C1 segment of cervical spinal cord (tissue), 14 donors: ENCODE data around the gene TMEM17.
"Not testable (repeated sequence)": the region's sequence is repeated elsewhere in the genome, so short reads cannot be mapped to it uniquely, and the experiment has no call there.

ENCODE experiments used
- DNase-seq, 14 donors: peaks; one replicate each; lab custom pipeline; 2025; lab: John Stamatoyannopoulos, UW

TMEM17 gene, protein sequence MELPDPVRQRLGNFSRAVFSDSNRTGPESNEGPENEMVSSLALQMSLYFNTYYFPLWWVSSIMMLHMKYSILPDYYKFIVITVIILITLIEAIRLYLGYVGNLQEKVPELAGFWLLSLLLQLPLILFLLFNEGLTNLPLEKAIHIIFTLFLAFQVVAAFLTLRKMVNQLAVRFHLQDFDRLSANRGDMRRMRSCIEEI

DNA sequence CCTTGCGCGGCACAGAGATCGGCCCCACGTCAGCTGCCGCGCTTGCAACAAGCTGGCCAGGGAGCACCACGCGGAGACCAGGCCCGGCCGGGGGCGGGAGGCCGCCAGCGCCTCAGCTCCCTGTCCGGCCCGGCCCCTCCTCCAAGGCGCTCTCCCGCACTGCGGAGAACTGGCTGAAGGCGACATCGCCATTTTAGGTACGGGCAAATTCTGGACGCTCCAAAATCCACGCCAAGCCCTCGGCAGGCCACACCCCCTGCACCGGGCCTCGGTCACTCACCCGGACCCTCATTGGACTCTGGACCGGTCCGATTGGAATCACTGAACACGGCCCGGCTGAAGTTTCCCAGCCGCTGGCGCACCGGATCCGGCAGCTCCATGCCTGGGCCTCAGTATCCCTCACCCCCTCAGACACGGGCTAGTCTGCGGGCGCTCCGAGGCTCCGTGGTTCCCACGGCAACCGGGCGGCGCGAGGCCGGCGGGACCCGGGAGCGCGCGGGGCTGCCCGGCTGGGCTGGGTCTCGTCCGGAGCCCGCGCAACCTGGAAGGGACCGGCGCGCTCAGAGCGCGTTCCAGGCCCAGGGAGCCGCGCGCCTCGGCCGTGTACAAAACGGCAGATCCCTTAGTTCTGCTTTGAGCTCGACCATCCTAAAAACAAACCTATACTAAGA, at the start of gene TMEM17:
Gene TMEM17, minus strand, starts transcription at position 446 of the 671 bp plus-strand sequence. Its CDS starts 66 bp downstream, at position 380.
- peak; percentile 60 to 98 (median 90) for DNase-seq

DNA sequence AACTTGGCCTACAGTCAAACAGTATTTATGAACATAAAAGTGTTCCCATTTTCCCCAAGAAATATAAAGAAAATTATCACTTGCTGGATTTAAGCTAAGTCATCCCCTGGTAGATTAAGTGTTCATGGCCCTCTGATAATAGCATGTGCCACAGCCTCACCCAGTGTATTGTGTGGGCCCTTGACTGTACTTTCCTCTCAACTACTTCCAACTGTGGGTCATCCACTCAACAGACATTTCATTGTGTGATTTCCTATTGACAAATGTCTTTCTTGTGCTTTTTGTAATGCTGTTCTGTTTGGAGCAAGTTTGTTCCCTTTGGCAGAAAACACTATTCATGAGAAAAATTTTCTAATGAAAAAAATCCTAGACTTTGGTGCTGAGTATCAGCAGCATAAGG, 48.4 kb upstream of the TMEM17 start:
- no peak for DNase-seq

DNA sequence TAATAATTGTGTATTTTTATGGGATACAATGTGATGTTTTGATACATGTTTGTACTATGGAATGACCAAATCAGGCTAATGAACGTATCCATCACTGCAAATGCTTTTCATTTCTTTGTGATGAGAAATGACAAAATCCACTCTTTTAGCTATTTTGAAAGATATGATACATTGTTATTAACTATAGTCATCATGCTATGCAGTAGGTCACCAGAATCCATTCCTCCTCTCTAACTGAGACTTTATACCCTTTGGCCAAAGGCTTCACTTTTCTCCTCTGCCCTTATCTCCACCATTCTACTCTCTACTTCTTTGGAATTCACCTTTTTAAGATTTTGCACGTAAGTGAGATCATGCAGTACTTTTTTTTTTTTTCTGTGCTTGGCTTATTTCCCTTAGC, 44.5 kb upstream of the TMEM17 start:
- no peak for DNase-seq

DNA sequence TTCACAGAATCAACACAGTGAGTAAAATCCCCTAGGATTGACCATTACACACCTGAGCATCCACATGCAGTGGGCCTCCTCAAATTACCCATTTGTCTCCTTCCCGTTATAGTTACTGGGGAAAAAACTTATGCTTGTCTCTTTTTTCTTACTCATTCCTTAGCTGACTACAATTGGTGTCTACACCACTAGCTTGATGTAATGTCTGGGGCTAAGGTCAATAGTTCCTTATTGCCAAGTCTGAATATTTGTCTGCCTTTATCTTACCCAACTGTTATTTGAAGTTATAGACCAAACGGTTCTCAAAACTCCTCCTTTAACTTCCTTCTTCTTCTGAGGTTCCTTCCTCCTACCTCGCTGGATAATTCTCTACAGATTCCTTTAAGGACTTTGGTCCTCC, 41.9 kb upstream of the TMEM17 start:
- no peak for DNase-seq

DNA sequence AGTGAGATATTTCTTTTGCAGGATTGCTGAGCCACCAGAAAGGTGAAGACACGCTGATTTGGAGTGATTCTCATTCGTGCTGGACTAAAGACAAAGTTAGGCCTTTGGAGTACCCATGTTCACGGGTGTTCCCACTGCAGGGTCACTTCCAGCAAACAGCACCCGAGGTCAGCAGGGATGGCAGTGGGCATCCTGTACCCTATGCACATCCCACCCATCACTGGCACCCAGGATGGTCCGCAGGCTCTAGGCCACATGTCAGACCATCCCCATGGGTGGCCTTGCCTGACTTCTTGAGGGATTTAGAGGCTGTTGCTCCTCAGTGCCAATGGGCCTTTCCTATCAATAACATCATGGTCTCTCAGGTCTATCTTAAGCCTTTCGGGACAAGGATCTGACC, 39.3 kb upstream of the TMEM17 start:
- DNase-seq = no peak

DNA sequence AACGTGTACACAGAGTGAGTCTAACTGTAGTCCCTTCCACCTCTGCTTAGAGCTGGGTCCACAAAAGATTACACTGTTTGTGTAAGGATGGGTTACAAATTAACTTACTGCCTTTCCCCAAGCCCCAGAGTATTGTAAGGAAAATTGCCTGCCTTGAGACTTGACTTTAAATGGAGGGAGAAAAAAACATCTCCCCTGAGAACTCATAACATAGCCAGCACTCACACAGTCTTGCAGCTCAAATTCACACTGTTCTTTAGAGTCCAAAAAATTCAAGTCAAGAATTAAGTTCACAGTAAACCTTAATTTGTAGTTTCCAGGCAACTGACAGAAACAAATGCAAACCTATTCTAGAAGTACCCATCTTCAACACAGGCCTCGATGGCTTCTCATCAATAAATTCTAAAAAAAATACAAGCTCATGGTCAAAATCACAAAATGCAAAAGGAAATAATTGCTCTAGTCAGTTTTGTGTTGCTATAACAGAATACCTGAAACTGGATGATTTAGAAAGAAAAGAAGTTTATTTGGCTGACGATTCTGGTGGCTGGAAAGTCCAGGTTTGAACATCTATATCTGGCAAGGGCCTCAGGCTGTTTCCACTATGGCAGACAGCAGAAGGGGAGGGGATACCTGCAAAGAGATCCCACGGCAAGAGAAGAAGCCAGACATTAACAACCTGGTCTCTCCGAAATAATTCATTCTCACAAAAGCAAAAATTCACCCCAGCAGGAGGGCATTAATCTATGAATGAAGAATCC, 34.6 kb upstream of the TMEM17 start:
- DNase-seq = no peak

DNA sequence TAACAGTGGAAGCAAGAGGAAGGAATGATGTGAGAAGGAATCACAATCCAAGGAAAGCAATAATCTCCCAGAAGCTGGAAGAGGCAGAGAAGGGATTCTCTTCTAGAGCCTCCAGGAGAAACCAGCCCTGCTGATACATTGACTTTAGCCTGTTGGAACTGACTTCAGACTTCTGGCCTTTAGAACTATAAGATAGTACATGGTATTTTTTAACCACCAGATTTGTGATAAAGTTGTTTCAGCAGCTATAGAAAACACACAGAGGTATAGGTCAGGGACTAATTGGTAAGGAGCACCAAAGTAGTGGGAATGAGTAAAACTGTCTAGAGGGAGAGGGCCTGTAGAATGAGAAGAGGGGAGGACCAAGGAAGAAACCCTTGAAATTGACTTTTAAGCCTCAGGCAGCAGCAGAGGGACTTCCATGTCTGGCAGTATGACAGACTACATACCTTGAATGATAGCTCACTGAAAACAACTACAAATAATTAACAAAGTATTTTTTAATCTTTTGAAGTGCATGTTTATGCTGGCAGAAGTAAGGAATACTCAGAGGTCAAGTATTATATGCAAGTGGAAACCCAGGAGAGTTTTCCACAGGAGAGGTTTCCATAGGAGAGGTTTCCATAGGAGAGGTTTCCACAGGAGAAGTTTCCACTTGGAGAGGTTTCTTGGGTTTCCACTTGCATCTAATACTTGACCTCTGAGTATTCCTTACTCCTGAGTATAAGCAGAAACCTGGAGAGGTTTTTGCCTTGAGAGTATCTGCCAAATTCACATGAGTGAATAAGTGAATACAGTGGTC, 33.8 kb upstream of the TMEM17 start:
- DNase-seq = no peak

DNA sequence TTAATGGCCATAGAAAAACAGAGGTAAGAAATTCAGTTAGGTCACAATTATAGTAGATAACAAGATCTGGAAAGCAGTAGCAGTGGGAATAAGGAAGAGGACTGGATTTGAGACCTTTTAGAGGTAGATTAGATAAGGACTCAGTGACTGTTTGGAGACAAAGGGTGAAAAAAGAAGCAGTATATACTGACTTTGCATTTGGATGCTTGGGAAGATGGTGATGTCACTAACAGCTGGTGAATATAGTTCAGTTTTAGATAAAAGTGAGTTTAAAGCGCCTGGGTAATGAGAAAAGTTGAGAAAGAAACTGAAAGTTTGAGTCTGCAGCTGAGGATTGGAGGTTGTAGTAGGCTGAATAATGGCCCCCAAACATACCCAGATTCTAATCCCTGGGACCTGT, 32.8 kb upstream of the TMEM17 start:
- DNase-seq = no peak

DNA sequence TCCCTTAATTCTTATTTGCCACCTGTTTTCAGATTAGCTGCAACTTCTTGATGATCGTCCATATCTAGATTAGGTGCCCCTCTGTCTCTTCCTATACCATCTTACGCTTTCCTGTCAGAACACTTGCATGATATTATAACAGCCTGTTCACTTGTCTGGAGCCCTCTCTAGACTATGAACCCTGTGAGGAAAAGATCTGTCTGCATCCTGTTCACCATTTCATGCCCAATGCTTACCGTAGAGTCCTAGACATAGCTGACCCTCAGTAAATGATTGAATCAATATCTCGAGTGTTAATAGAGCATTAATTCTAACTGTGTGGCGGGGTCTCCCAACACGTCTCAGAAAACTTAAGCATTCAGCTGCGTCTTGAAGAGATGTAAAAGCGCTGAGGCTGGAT, 31.8 kb upstream of the TMEM17 start:
- no peak for DNase-seq

DNA sequence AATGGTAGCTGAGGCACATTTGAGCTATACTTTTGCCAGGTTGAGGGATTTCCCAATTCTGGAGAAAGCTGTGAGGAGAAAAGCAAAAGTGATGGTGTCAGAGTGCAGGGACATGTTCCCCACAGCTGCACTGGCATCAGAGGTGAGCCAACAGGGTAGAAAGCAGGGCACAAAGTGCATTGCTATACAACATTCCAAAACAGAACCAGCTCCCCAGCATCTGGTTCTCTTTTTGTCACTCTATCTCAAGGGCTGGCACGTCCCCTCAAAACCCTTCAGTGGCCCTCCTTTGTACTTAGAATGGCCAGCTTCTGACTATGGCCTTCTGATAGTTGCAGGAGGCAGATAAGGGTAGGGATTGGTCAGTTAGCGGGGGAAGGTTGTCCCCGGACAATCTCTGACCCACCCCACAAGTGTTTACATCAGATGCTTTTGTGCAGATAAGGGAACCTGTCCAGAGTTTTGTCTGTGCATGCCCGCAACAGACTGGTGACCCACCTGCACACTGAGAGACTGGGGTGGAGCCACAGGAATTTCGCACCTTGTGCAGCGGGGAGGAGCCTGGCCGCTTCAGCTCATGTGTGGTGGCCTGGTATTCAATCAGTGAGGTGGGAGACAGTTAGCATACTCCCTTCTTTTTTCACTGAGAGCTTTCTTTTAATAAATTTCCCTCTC, 31.0 kb upstream of the TMEM17 start:
- DNase-seq = no peak

DNA sequence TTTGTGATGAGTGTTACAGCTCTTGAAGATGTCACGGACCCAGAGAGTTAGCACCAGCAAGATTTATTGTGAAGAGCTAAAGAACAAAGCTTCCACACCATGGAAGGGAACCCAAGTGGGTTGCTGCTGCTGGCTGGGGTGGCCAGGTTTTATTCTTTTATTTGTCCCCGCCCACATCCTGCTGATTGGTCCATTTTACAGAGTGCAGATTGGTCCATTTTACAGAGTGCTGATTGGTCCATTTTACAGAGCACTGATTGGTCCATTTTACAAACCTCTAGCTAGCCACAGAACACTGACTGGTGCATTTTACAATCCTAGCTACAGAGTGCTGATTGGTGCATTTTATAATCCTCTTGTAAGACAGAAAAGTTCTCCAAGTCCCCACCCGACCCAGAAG, 29.5 kb upstream of the TMEM17 start:
- DNase-seq = not testable (repeated sequence)

DNA sequence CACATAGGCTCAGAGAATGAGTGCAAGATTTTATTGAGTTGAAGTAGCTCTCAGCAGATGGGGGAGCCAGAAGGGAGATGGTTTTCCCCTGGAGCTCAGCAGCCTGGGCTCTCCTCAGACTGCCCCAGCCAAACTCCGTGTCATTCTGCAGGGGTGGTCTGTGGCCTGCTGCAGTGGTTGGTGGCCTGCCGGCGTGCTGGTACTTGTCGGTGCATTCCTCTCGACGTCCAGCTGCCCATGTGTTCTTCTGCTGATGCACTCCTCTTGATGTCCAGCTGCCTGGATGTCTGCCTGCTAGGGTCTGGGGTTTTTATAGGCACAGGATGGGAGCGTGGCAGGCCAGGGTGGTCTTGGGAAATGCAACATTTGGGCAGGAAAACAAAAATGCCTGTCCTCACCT, 25.6 kb upstream of the TMEM17 start:
- DNase-seq = no peak

DNA sequence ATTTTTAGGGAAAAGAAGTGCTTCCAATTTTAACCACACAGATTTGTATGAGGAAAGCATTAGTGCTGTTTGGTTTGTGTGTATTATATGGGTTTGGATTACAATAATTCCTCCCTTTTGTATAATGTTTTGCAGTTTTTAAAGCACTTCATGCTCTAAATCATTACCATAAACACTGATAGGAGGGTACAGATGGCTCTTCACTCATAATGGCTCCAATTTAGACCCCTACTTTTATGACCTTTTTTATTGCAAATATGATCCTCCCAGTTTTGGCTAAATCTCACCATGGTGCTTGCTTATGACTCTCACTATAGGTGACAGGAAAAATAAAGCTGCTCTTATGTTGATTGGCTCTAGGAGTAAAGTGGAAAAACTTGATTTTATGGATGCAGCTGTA, 23.8 kb upstream of the TMEM17 start:
- no peak for DNase-seq

DNA sequence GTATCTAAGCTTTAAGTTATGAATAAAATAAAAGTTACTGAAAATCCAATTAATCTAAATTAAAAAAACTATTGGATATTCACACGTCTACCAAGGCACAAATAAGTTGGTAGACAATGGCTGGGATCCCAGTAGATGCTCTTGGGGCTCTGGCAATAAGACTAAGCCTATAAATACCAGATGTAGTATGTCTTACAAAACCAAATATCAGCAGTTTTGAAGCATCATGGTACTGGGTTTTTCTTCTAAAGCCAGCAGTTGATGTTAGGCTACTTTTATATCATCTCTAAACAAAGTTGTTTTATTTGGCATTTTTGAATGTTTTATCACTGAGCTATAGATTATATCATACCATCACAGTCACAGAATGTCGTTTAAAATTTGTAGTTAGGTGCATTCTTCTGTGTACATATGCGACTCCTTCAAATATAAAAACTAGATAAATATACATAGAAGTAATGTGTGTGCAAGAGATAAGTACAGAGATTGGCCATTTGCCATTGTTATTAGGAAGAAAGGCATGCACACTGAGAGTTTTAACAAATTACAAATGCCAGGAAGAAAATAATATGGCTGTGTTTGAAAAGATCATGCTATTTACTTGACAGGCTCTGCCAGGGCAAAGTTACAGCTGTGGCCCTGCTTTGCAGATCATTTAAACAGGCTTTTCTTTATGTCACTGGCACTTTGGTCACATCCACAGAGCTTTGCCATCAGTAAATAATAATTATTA, 21.6 kb upstream of the TMEM17 start:
- no peak for DNase-seq

DNA sequence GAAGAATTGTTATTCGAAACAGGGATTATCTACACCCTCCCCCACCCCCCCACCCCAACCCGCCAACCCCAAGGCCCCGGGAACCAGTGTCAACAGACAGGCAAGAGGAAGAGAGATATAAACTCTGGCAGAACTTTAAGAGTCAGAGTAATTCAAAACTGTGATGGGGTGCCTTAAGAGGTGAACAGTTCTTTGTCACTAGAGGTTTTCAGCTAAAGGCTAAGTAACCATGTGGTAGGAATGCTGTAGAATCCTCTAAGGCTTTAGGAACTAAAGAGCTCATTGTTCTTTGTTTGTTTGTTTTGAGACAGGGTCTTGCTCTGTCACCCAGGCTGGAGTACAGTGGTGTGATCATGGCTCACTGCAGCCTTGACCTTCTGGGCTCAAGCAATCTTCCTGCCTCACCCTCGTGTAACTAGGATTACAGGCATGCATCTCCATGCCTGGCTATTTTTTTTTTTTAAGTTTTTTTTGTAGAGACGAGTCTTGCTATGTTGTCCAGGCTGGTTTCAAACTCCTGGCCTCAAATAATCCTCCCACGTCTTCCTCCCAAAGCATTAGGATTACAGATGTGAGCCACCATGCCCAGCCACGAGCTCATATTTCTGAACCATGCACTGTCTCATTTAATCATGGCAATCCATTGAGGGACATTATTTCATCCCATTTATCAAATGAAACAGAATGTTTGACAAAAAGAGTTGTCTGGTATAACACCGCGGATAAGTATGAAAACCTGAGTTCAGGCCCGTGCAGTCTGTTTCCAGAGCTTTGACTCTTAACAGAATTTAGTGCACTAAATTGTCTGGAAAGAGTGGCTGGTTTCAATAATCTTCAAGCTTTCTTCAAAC, 20.8 kb upstream of the TMEM17 start:
- no peak for DNase-seq

DNA sequence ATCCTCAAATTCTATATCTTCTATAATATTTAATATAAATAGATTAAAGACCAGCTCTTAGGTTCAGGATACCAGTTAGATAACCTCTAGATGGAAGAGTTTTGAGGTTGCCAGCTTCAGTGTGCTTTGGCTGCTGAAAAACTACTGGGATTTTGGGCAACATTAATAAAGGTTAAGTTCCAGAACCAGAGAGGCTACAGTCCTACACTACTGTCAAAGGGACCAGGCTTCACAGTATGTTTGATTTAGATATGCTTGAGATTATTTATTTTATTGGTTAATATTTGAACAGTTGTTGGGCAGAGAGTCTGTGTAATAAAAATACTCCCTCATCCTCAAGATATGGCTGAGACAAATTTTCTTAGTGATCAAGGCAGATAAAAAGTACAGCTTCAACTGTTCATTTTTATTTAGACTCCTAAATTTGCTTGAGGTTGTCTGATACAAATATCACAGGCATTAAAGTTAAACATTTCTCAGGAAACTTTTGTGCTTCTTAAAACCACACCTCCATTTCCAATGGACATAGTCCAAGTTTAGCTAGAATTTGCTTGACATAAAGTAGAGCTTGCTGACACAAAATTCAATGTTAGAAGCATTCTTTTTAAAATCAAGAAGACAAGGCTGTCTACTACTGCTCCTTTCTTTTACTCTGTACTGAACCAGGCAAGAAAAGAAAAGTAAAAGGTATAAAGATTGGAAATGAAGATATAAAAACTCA, 19.7 kb upstream of the TMEM17 start:
- DNase-seq = no peak

DNA sequence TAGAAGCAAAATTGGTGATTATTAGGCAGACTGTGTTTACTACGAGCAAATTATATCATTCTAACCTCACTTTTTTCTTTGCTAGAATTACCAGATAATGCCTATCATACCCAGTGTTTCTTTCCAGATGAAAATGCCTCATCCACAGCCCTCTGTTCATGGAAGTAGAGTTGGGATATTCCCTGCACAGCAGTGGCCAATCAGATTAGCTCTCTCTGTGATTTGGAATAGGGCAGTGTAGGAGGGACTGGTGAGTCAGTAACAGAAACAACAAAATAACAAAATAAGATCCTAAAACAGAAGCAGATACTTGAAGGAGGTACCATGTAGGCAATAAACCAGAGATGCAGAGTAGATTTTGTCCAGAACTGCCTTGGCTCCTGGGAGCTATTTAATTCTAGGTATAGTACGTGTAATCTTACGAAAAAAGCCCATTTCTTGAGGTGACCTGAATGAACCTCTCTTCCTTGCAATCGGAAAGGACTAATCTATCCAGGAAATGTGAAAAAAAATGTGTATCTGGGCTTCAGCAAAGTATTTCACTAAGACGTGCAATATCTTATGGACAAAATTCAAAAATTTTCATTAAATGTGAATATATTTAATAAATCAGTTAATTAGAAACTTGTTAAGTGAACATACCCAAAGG, 18.4 kb upstream of the TMEM17 start:
- no peak for DNase-seq

DNA sequence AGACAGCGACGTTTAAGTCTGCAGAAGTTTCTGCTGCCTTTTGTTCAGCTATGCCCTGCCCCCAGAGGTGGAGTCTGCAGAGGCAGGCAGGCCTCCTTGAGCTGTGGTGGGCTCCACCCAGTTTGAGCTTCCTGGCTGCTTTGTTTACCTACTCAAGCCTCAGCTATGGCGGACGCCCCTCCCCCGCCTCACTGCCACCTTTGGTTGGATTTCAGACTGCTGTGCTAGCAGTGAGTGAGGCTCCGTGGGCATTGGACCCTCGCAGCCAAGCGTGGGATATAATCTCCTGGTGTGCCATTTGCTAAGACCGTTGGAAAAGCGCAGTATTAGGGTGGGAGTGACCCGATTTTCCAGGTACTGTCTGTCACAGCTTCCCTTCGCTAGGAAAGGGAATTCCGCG, 15.1 kb upstream of the TMEM17 start:
- not testable (repeated sequence) for DNase-seq

DNA sequence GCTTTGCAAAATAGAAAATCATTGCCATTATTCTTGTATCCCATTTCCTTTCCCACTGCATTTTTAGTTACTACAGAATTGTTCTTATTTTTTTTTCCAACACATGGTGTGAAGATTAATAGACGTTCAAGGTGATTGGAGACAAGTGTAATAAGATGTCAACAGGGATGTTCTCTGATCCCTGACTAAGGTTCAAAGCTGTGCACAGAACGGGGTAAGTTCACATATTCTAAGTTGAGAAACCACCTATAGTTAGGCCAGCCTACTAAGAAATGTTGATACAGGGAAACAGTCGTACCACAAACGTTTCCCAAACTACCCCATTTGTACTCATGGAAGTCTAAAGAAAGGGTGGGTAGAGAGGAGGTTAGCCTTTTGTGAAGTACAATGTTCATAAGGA, 6.4 kb upstream of the TMEM17 start:
- no peak for DNase-seq
